ENCODE data around the gene RBBP7.
"Not testable (repeated sequence)": the region's sequence is repeated elsewhere in the genome, so short reads cannot be mapped to it uniquely, and the experiment has no call there.

Gene RBBP7

GRCh38 chrX:16856744-16857143 lies 13.4 kb downstream of the RBBP7 start:
- H3K9ac ChIP-seq (ENCODE audit: low read depth, low read length, poor library complexity, severe bottlenecking), result no peak overlapping the region
- peaks cover 83% of the 10 kb centered on the region for H3K36me3 ChIP-seq (ENCODE audit: insufficient read depth, low read length)
- H3F3A ChIP-seq (ENCODE audit: low read depth), result no peaks in the 10 kb centered on the region
- H3K4me1 ChIP-seq (ENCODE audit: insufficient read depth, low read length, poor library complexity, severe bottlenecking), result no peaks in the 10 kb centered on the region
- H3K9me2 ChIP-seq (replicated peaks; ENCODE audit: low read depth, low read length), result no peaks in the 10 kb centered on the region
- no peak overlapping the region for H3K4me2 ChIP-seq (ENCODE audit: low read depth, low read length, poor library complexity, severe bottlenecking)
- H3K4me3 ChIP-seq (ENCODE audit: low read length, poor library complexity, severe bottlenecking), result no peak overlapping the region
- TF ChIP-seq EZH2phosphoT487 (IDR thresholded peaks at IDR 0.05; ENCODE audit: borderline replicate concordance) (no peak), CTCF (conservative IDR thresholded peaks at IDR 0.05; ENCODE audit: low read length) (no peak)
- peaks cover 87% of the 10 kb centered on the region for H3K79me2 ChIP-seq (ENCODE audit: insufficient read depth, low read length)
- H3K9me3 ChIP-seq (ENCODE audit: insufficient read depth, low read depth, low read length), result no peaks in the 10 kb centered on the region
- no peaks in the 10 kb centered on the region for H3K27me3 ChIP-seq (ENCODE audit: insufficient read depth, low read length, poor library complexity, severe bottlenecking)
- H4K20me1 ChIP-seq (ENCODE audit: insufficient read depth, low read length, poor library complexity, severe bottlenecking), result peaks cover 45% of the 10 kb centered on the region
- no peak overlapping the region for H2AFZ ChIP-seq (ENCODE audit: low read length)

GRCh38 chrX:16856076-16856404 lies 14.1 kb downstream of the RBBP7 start:
- not testable (repeated sequence) for H3K4me1 ChIP-seq (ENCODE audit: insufficient read depth, low read length, poor library complexity, severe bottlenecking); H3K4me3 ChIP-seq (ENCODE audit: low read length, poor library complexity, severe bottlenecking); H3K9me2 ChIP-seq (replicated peaks; ENCODE audit: low read depth, low read length); H3K9ac ChIP-seq (ENCODE audit: low read depth, low read length, poor library complexity, severe bottlenecking); H3K4me2 ChIP-seq (ENCODE audit: low read depth, low read length, poor library complexity, severe bottlenecking); H3F3A ChIP-seq (ENCODE audit: low read depth); H3K27me3 ChIP-seq (ENCODE audit: insufficient read depth, low read length, poor library complexity, severe bottlenecking); H2AFZ ChIP-seq (ENCODE audit: low read length); H3K9me3 ChIP-seq (ENCODE audit: insufficient read depth, low read depth, low read length)
- H3K79me2 ChIP-seq (ENCODE audit: insufficient read depth, low read length), result peaks cover 80% of the 10 kb centered on the region
- H4K20me1 ChIP-seq (ENCODE audit: insufficient read depth, low read length, poor library complexity, severe bottlenecking), result peaks cover 38% of the 10 kb centered on the region
- peaks cover 82% of the 10 kb centered on the region for H3K36me3 ChIP-seq (ENCODE audit: insufficient read depth, low read length)

DNA sequence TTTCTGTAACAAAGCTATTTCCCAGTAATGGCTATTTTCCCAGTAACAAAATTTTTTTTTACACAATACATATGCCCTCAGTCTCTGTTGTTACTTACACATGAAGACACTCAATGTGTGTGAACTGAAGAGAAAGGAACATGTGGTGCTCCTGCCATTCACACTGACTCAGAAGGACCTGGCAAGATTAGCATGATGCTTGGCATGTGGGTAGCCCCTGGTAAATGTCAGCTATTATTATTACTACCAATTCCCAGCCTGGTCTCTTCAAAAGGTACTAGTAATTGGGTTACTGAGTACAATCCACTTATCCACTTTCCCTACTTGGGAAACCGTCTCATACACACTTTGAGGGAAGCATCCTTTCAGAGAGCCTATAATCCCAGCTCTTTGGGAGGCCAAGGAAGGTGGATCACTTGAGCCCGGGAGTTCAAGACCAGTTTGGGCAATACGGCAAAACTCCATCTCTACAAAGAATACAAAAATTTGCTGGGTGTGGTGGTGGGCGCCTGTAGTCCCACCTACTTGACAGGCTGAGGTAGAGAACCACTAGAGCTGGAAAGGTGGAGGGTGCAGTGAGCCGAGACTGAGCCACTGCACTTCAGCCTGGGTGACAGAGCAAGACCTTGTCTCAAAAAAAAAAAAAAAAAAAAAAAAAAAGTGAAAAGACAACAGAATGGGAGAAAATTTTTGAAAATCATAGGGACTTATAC lies 14.6 kb downstream of the RBBP7 start:
- Histone ChIP-seq H3K9ac (ENCODE audit: low read depth, low read length, poor library complexity, severe bottlenecking) (no peak overlapping the region), H3K9me3 (ENCODE audit: insufficient read depth, low read depth, low read length) (no peaks in the 10 kb centered on the region), H3K27me3 (ENCODE audit: insufficient read depth, low read length, poor library complexity, severe bottlenecking) (no peaks in the 10 kb centered on the region), H3K4me3 (ENCODE audit: low read length, poor library complexity, severe bottlenecking) (no peak overlapping the region), H3K4me1 (ENCODE audit: insufficient read depth, low read length, poor library complexity, severe bottlenecking) (no peaks in the 10 kb centered on the region), H4K20me1 (ENCODE audit: insufficient read depth, low read length, poor library complexity, severe bottlenecking) (peaks cover 37% of the 10 kb centered on the region), H3F3A (ENCODE audit: low read depth) (no peaks in the 10 kb centered on the region), H2AFZ (ENCODE audit: low read length) (no peak overlapping the region), H3K36me3 (ENCODE audit: insufficient read depth, low read length) (peaks cover 84% of the 10 kb centered on the region), H3K79me2 (ENCODE audit: insufficient read depth, low read length) (peaks cover 76% of the 10 kb centered on the region), H3K9me2 (replicated peaks; ENCODE audit: low read depth, low read length) (no peaks in the 10 kb centered on the region), H3K4me2 (ENCODE audit: low read depth, low read length, poor library complexity, severe bottlenecking) (no peak overlapping the region)
- TF ChIP-seq CTCF (conservative IDR thresholded peaks at IDR 0.05; ENCODE audit: low read length) (no peak), EZH2phosphoT487 (IDR thresholded peaks at IDR 0.05; ENCODE audit: borderline replicate concordance) (no peak)

DNA sequence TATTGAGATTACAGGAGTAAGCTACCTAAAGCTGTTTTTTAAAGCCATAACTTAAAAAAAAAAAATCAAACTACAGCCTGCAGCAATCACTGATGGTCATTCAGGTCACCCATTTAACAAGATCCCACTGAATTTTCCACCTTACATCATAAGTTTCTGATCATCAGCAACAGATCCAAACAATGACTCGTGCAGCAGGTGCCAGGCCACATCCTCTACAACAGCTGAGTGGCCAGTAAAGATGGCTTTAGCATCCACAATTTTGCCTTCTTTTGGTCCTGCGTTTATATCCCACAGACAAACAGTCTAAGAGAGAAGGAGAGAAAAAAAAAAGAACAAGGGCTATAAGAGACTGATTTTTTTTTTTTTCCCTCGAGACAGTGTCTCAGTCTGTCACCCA lies 16.6 kb downstream of the RBBP7 start:
- Histone ChIP-seq H4K20me1 (ENCODE audit: insufficient read depth, low read length, poor library complexity, severe bottlenecking) (peaks cover 24% of the 10 kb centered on the region), H3F3A (ENCODE audit: low read depth) (no peaks in the 10 kb centered on the region), H3K79me2 (ENCODE audit: insufficient read depth, low read length) (peaks cover 59% of the 10 kb centered on the region), H3K36me3 (ENCODE audit: insufficient read depth, low read length) (peaks cover 89% of the 10 kb centered on the region), H2AFZ (ENCODE audit: low read length) (no peak overlapping the region), H3K4me2 (ENCODE audit: low read depth, low read length, poor library complexity, severe bottlenecking) (no peak overlapping the region), H3K4me1 (ENCODE audit: insufficient read depth, low read length, poor library complexity, severe bottlenecking) (no peaks in the 10 kb centered on the region), H3K9me2 (replicated peaks; ENCODE audit: low read depth, low read length) (no peaks in the 10 kb centered on the region), H3K27me3 (ENCODE audit: insufficient read depth, low read length, poor library complexity, severe bottlenecking) (no peaks in the 10 kb centered on the region), H3K4me3 (ENCODE audit: low read length, poor library complexity, severe bottlenecking) (no peak overlapping the region), H3K9ac (ENCODE audit: low read depth, low read length, poor library complexity, severe bottlenecking) (no peak overlapping the region), H3K9me3 (ENCODE audit: insufficient read depth, low read depth, low read length) (no peaks in the 10 kb centered on the region)
- TF ChIP-seq EZH2phosphoT487 (IDR thresholded peaks at IDR 0.05; ENCODE audit: borderline replicate concordance), result no peak
- no peak for TF ChIP-seq CTCF (conservative IDR thresholded peaks at IDR 0.05; ENCODE audit: low read length)

Measured in Loucy (cell line).